Liver (tissue), 9 donors: Measurements from ENCODE around the gene CNKSR3. TPM values are rescaled to one million over a fixed set of nuclear protein-coding genes. Genes with fewer than 3 reads are reported as not detected.

Experiments
- DNase-seq: peaks from one replicate; pipeline ENCODE4 v3.0.0-alpha.2; 2017; ENCODE audit warnings: low spot score
- H3K27ac ChIP-seq, 2 donors: one replicate each; pipeline ENCODE4 v1.7.0; 2013; ENCODE audit warnings: inconsistent platforms in 2 of 2, low read length in 2 of 2, control low read depth in 1 of 2, low read depth in 1 of 2, mild to moderate bottlenecking in 1 of 2
- H3K27me3 ChIP-seq, 4 donors: one replicate each; pipeline versions ENCODE4 v1.6.1 to v1.7.0; 2013; ENCODE audit warnings: low read length in 3 of 4, inconsistent platforms in 1 of 4, mild to moderate bottlenecking in 1 of 4, moderate library complexity in 1 of 4; ENCODE audit not compliant: control insufficient read depth in 4 of 4, insufficient read depth in 4 of 4
- H3K36me3 ChIP-seq, 4 donors: one replicate each; pipeline versions ENCODE4 v1.6.1 to v1.7.0; 2013; ENCODE audit warnings: low read length in 3 of 4, mild to moderate bottlenecking in 3 of 4, low read depth in 1 of 4, moderate library complexity in 1 of 4; ENCODE audit not compliant: control insufficient read depth in 4 of 4, insufficient read depth in 3 of 4
- H3K4me1 ChIP-seq, 4 donors: one replicate each; pipeline versions ENCODE4 v1.6.1 to v1.7.0; 2013; ENCODE audit warnings: low read length in 3 of 4, mild to moderate bottlenecking in 3 of 4, moderate library complexity in 1 of 4; ENCODE audit not compliant: control insufficient read depth in 4 of 4, insufficient read depth in 4 of 4
- H3K4me3 ChIP-seq, 3 donors: one replicate each; pipeline versions ENCODE4 v1.6.1 to v1.7.0; 2013; ENCODE audit warnings: low read length in 3 of 3, control low read depth in 1 of 3, low read depth in 1 of 3, mild to moderate bottlenecking in 1 of 3
- H3K9ac ChIP-seq, 2 donors: one replicate each; pipeline ENCODE4 v1.7.0; 2013; ENCODE audit warnings: low read length in 2 of 2, mild to moderate bottlenecking in 2 of 2, moderate library complexity in 2 of 2, control low read depth in 1 of 2, low read depth in 1 of 2
- H3K9me3 ChIP-seq, 4 donors: one replicate each; pipeline versions ENCODE4 v1.6.1 to v1.7.0; 2013; ENCODE audit warnings: low read length in 3 of 4; ENCODE audit not compliant: control insufficient read depth in 4 of 4
- EGR1 ChIP-seq, 2 donors: IDR thresholded peaks; 2 replicates each; pipeline ENCODE4 v1.6.1; 2016 to 2018; ENCODE audit warnings: antibody characterized with exemption in 2 of 2, low read depth in 2 of 2
- FOXA1 ChIP-seq: IDR thresholded peaks from 2 replicates; pipeline ENCODE4 v1.6.1; 2016; ENCODE audit warnings: antibody characterized with exemption
- FOXA2 ChIP-seq: IDR thresholded peaks from 2 replicates; pipeline ENCODE4 v1.6.1; 2016; ENCODE audit warnings: antibody characterized with exemption
- GABPA ChIP-seq, 2 donors: IDR thresholded peaks in 1 of 2; conservative IDR thresholded peaks in 1 of 2; 2 replicates each; pipeline ENCODE4 v1.6.1; 2016; ENCODE audit warnings: antibody characterized with exemption in 2 of 2, mild to moderate bottlenecking in 1 of 2, moderate library complexity in 1 of 2
- HNF4A ChIP-seq, 2 donors: conservative IDR thresholded peaks; 2 replicates each; pipeline ENCODE4 v1.6.1; 2016; ENCODE audit warnings: antibody characterized with exemption in 2 of 2, mild to moderate bottlenecking in 2 of 2
- HNF4G ChIP-seq: IDR thresholded peaks from 2 replicates; pipeline ENCODE4 v1.6.1; 2016; ENCODE audit warnings: antibody characterized with exemption
- JUND ChIP-seq, 2 donors: IDR thresholded peaks; 2 replicates each; pipeline ENCODE4 v1.6.1; 2016; ENCODE audit warnings: antibody characterized with exemption in 2 of 2
- NR2F2 ChIP-seq: IDR thresholded peaks from 2 replicates; pipeline ENCODE4 v1.6.1; 2016; ENCODE audit warnings: antibody characterized with exemption
- RAD21 ChIP-seq, 2 donors: IDR thresholded peaks; 2 replicates each; pipeline ENCODE4 v1.6.1; 2016; ENCODE audit warnings: antibody characterized with exemption in 2 of 2, mild to moderate bottlenecking in 2 of 2
- RXRA ChIP-seq, 2 donors: IDR thresholded peaks; 2 replicates each; pipeline ENCODE4 v1.6.1; 2017 to 2018; ENCODE audit warnings: antibody characterized with exemption in 2 of 2, mild to moderate bottlenecking in 1 of 2
- SP1 ChIP-seq: IDR thresholded peaks from 2 replicates; pipeline ENCODE4 v1.6.1; 2018; ENCODE audit warnings: antibody characterized with exemption, mild to moderate bottlenecking
- TAF1 ChIP-seq: conservative IDR thresholded peaks from 2 replicates; pipeline ENCODE4 v1.6.1; 2016; ENCODE audit warnings: antibody characterized with exemption, mild to moderate bottlenecking
- YY1 ChIP-seq: IDR thresholded peaks from 2 replicates; pipeline ENCODE4 v1.6.1; 2016; ENCODE audit warnings: antibody characterized with exemption, mild to moderate bottlenecking
- ZBTB33 ChIP-seq: IDR thresholded peaks from 2 replicates; pipeline ENCODE4 v1.6.1; 2016; ENCODE audit warnings: antibody characterized with exemption
- WGBS: extraction: QIAGEN DNeasy Blood & Tissue Kit; methylation state at CpG from one replicate; pipeline ENCODE4 v1.1.7; 2013; 5-methylcytosine and 5-hydroxymethylcytosine counted together
- polyA plus RNA-seq, 2 donors: library from polyadenylated mRNA; stranded (reverse) in 1 of 2; unstranded in 1 of 2; fragments of 200-250 nt in 1 of 2; fragments of >200 nt in 1 of 2; fragmentation: Nextera tagmentation in 1 of 2; extraction: Ambion mirVana in 1 of 2; gene quantifications; one replicate each; pipeline versions ENCODE4 v1.2.1 to v1.2.3, GENCODE V29; 2013 to 2015
- total RNA-seq, 2 donors: library from RNA; depleted of rRNA; stranded (reverse); fragments of >200 nt; gene quantifications; one replicate each; pipeline ENCODE4 v1.2.3, GENCODE V29; 2014
- TF ChIP-seq, protein P1 (sequence below): IDR thresholded peaks from 2 replicates; pipeline ENCODE4 v1.6.1; 2016; ENCODE audit warnings: antibody characterized with exemption
- TF ChIP-seq, protein P2 (sequence below): fragments of 150-350 bp; IDR thresholded peaks from 2 replicates; pipeline ENCODE4 v1.5.1; 2017; ENCODE audit warnings: improper control_type of control experiment, low read depth, low read length; ENCODE audit not compliant: missing input control
- TF ChIP-seq, protein P3 (sequence below): IDR thresholded peaks from 2 replicates; pipeline ENCODE4 v1.6.1; 2016; ENCODE audit warnings: antibody characterized with exemption
- TF ChIP-seq, protein P4 (sequence below): IDR thresholded peaks from 2 replicates; pipeline ENCODE4 v1.6.1; 2016; ENCODE audit warnings: antibody characterized with exemption, mild to moderate bottlenecking
- donor health status: healthy.
- donor health status: healthy.
- donor health status: healthy.
- donor health status: healthy.
- donor health status: healthy.

Gene CNKSR3
- total and polyA plus RNA-seq, 4 donors, result 6.4 to 22.7 (median 15.0) TPM

- no peaks in the 10 kb centered on the region for H3K27me3 ChIP-seq
- DNase-seq, result no peak
- H3K9ac ChIP-seq, result no peak overlapping the region
- WGBS, result 78% methylated on average over 2 of the region's 2 CpGs
- TF ChIP-seq JUND (IDR thresholded peaks at IDR 0.05) (no peak), EGR1 (IDR thresholded peaks at IDR 0.05; ENCODE audit: low read depth in 2 of 2) (no peak), HNF4G (no peak), RAD21 (IDR thresholded peaks at IDR 0.05) (no peak), FOXA1 (no peak), RXRA (IDR thresholded peaks at IDR 0.05) (no peak), HNF4A (conservative IDR thresholded peaks at IDR 0.05) (no peak), NR2F2 (no peak), YY1 (no peak), ZBTB33 (no peak), TAF1 (no peak), GABPA (IDR thresholded peaks at IDR 0.05 in 1 of 2, conservative IDR thresholded peaks at IDR 0.05 in 1 of 2) (no peak), SP1 (no peak), FOXA2 (no peak)
- TF ChIP-seq, protein P1, sequence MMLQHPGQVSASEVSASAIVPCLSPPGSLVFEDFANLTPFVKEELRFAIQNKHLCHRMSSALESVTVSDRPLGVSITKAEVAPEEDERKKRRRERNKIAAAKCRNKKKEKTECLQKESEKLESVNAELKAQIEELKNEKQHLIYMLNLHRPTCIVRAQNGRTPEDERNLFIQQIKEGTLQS, result no peak
- TF ChIP-seq, protein P2, sequence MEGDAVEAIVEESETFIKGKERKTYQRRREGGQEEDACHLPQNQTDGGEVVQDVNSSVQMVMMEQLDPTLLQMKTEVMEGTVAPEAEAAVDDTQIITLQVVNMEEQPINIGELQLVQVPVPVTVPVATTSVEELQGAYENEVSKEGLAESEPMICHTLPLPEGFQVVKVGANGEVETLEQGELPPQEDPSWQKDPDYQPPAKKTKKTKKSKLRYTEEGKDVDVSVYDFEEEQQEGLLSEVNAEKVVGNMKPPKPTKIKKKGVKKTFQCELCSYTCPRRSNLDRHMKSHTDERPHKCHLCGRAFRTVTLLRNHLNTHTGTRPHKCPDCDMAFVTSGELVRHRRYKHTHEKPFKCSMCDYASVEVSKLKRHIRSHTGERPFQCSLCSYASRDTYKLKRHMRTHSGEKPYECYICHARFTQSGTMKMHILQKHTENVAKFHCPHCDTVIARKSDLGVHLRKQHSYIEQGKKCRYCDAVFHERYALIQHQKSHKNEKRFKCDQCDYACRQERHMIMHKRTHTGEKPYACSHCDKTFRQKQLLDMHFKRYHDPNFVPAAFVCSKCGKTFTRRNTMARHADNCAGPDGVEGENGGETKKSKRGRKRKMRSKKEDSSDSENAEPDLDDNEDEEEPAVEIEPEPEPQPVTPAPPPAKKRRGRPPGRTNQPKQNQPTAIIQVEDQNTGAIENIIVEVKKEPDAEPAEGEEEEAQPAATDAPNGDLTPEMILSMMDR, result no peak
- TF ChIP-seq, protein P3, sequence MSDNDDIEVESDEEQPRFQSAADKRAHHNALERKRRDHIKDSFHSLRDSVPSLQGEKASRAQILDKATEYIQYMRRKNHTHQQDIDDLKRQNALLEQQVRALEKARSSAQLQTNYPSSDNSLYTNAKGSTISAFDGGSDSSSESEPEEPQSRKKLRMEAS, result no peak
- TF ChIP-seq, protein P4, sequence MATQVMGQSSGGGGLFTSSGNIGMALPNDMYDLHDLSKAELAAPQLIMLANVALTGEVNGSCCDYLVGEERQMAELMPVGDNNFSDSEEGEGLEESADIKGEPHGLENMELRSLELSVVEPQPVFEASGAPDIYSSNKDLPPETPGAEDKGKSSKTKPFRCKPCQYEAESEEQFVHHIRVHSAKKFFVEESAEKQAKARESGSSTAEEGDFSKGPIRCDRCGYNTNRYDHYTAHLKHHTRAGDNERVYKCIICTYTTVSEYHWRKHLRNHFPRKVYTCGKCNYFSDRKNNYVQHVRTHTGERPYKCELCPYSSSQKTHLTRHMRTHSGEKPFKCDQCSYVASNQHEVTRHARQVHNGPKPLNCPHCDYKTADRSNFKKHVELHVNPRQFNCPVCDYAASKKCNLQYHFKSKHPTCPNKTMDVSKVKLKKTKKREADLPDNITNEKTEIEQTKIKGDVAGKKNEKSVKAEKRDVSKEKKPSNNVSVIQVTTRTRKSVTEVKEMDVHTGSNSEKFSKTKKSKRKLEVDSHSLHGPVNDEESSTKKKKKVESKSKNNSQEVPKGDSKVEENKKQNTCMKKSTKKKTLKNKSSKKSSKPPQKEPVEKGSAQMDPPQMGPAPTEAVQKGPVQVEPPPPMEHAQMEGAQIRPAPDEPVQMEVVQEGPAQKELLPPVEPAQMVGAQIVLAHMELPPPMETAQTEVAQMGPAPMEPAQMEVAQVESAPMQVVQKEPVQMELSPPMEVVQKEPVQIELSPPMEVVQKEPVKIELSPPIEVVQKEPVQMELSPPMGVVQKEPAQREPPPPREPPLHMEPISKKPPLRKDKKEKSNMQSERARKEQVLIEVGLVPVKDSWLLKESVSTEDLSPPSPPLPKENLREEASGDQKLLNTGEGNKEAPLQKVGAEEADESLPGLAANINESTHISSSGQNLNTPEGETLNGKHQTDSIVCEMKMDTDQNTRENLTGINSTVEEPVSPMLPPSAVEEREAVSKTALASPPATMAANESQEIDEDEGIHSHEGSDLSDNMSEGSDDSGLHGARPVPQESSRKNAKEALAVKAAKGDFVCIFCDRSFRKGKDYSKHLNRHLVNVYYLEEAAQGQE, result no peak
- H3K36me3 ChIP-seq, result no peaks in the 10 kb centered on the region
- no peak overlapping the region for H3K4me3 ChIP-seq
- no peaks in the 10 kb centered on the region for H3K9me3 ChIP-seq
- H3K27ac ChIP-seq, result peak overlapping the region in 1 of 2 donors; percentile 54
- H3K4me1 ChIP-seq, result no peaks in the 10 kb centered on the region
Observed at GRCh38 chr6:154356113-154356512, 154.4 kb downstream of the CNKSR3 start.
